Gastrocnemius medialis (tissue), 4 donors: ENCODE measurements around the gene TMEM255B.

ENCODE experiments used
- POLR2A ChIP-seq, 2 donors: fragments of 450-650 bp; IDR thresholded peaks; one replicate each; pipeline ENCODE4 v1.6.1; 2017; ENCODE audit warnings: antibody characterized with exemption in 2 of 2, mild to moderate bottlenecking in 2 of 2, moderate library complexity in 2 of 2
- TF ChIP-seq, protein P1 (sequence below), 5 experiments: fragments of 450-650 bp in 3 of 5; fragments of 200-600 bp in 2 of 5; sonication (generic) in 2 of 5; IDR thresholded peaks in 4 of 5; conservative IDR thresholded peaks in 1 of 5; 1 replicate in 4 of 5; 2 replicates in 1 of 5; pipeline ENCODE4 v1.5.1; 2016 to 2019; ENCODE audit warnings: antibody characterized with exemption in 5 of 5, mild to moderate bottlenecking in 3 of 5, moderate library complexity in 3 of 5

DNA sequence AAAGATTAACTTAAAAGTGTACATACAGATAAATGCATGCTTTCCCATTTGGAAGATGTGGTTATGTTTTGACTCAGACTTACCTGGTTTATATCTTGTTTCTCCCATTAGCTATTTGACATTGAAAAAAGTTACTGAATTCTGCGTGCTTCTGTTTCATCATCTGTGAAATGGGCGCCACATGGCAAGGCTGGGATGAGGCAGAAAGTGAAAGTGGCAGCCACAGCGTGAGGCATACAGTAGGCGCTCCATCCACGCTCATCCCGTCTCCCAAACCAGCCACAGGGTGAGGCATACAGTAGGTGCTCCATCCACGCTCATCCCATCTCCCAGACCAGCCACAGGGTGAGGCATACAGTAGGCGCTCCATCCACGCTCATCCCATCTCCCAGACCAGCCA is 14.0 kb upstream of the TMEM255B start:
- TF ChIP-seq, protein P1, sequence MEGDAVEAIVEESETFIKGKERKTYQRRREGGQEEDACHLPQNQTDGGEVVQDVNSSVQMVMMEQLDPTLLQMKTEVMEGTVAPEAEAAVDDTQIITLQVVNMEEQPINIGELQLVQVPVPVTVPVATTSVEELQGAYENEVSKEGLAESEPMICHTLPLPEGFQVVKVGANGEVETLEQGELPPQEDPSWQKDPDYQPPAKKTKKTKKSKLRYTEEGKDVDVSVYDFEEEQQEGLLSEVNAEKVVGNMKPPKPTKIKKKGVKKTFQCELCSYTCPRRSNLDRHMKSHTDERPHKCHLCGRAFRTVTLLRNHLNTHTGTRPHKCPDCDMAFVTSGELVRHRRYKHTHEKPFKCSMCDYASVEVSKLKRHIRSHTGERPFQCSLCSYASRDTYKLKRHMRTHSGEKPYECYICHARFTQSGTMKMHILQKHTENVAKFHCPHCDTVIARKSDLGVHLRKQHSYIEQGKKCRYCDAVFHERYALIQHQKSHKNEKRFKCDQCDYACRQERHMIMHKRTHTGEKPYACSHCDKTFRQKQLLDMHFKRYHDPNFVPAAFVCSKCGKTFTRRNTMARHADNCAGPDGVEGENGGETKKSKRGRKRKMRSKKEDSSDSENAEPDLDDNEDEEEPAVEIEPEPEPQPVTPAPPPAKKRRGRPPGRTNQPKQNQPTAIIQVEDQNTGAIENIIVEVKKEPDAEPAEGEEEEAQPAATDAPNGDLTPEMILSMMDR (IDR thresholded peaks at IDR 0.05 in 4 of 5, conservative IDR thresholded peaks at IDR 0.05 in 1 of 5) = no peak
- no peak for TF ChIP-seq POLR2A (IDR thresholded peaks at IDR 0.05)
